IPS DF 4.7 (cell line): ENCODE measurements around the gene RCOR3.
"Not testable (repeated sequence)": the region's sequence is repeated elsewhere in the genome, so short reads cannot be mapped to it uniquely, and the experiment has no call there.

Source experiments
- DNase-seq: peaks from one replicate; pipeline ENCODE4 v3.0.0-alpha.2; 2013; ENCODE audit warnings: low spot score; ENCODE audit errors: extremely low read depth

RCOR3 gene

GRCh38 chr1:211339631-211340041, 80.5 kb downstream of the RCOR3 start:
- DNase-seq, result no peak

DNA sequence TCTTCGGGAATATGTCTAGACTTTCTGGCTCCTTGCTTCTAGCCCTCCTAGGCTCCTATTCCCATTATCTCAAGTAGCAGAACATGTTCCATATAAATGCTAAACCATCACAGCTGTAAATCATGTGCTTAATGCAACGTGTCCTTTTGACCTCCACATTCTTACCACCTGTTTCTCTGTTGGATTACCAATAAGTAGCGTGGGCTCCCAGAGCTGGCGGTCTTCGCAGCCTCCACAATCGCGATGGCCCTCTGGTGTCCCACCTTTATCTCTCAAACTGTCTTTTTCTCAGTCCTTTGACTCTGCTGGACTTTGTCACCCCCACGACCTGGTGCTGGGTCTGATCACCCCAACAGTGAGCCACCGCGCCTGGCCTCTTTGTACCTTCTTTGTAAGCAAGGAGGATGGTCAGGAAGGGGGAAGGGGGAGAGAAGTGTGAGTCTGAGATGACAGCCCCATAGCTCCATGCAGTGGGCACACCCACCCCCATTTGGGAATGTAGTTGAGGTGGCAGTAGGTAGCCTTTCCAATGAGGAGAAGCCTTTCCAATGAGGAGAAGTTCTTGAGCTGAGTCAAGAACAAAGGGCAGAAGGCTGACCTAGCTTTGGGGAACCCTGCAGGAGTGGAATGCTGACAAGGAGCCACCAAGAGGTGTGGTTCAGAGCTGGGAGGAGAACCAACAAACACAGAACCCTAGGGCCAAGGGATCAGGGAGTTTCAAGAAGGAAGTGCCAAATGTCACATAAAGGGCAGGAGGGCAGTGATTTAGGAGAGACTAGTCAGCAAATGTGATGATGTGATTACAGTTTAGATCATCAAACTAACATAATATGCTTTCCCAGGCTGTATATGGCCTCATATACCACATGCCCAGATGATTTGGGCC, 81.7 kb downstream of the RCOR3 start:
- no peak for DNase-seq

- DNase-seq, result no peak
These were observed 82.8 kb downstream of the RCOR3 start for GRCh38 chr1:211341999-211342398.

DNA sequence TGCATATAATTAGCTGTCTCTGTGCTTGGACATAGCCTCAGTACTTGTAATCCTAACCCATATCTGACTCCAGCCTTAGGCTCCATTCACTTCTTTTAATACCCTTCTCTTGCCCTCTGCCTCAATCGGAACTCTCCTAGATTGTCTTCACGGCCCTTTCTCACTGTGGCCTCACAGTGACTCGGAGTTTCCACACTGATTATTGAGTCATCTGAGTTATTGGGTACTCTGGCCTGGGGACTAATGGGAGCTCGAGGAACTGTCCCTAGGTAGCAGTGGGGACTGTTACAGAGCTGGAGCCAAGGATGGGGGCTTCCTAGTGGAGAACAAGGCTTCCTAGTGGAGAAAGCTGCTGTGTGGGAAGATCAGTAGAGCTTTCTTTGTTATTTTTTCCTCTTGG, 84.4 kb downstream of the RCOR3 start:
- no peak for DNase-seq

DNA sequence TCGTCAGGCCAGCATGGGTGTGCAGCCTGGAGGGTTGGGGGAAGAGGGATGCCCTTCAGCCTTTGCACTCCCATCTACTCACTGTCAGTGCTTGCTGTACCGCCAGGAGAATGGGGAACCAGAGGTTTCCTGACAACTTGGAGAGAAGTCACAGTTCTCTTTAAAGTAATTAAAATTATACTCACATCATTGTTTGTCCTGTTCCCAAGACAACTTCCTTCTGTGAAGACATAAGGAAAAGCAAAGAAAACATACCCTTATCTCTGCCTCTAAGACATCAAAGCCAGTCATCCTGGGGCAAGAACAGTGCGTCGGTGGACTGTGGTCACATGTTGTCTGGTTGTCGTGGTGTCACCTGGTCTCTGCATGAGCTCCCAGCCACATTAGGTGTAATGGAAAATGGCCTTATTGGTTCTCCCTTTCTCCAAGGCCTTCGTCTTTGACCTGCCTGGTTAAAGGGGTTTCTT, 85.0 kb downstream of the RCOR3 start:
- no peak for DNase-seq

DNA sequence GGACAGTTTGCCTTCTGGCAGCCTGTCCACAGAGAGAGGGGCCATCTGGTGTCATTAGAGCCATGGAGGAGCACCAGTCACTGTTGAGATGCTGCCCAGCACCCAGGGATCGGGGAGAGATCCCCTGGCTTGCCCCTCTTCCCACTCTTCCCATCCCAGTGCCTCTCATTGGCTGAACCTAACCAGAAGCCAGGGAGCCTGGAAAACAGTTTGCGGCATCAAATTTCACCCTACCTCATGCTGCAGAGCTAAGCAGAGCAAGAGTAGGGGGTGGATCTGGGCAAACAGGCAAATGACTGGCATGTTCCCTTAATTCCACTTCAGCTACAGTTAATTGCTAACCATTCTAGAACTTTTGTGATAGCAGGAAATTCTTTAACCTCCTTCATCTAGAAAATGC, 86.6 kb downstream of the RCOR3 start:
- no peak for DNase-seq

GRCh38 chr1:211347077-211347844, 88.1 kb downstream of the RCOR3 start:
- no peak for DNase-seq

GRCh38 chr1:211348547-211348946, 89.4 kb downstream of the RCOR3 start:
- DNase-seq, result no peak

DNA sequence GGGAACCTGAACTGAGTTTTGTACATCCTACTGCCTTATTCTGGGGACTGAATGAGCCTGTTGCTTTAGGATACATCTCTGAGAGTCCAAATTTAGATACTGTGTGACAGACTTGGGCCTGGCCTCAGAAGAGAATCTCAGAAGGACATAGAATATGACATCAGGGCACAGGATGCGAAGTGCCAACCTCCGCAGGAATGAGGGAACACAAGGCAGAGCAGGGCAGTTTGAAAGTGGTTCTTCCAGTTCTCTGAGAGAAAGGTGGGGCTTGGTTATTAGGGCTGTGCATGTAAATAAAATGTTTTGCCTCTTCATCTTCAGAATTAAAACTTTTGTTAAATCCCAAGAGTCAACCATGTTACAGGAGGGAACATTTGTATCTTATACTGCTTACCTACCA, 90.6 kb downstream of the RCOR3 start:
- DNase-seq, result no peak

DNA sequence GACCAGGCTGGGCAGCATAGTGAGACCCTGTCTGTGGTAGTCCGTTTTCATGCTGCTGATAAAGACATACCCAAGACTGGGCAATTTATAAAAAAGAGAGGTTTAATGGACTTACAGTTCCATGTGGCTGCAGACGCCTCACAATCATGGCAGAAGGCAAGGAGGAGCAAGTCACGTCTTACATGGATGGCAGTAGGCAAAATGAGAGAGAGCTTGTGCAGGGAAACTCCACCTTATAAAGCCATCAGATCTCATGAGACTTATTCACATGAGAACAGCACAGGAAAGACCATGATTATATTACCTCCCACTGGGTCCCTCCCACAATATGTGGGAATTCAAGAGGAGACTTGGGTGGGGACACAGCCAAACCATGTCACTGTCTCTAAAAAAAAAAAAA, 92.9 kb downstream of the RCOR3 start:
- DNase-seq, result not testable (repeated sequence)

DNA sequence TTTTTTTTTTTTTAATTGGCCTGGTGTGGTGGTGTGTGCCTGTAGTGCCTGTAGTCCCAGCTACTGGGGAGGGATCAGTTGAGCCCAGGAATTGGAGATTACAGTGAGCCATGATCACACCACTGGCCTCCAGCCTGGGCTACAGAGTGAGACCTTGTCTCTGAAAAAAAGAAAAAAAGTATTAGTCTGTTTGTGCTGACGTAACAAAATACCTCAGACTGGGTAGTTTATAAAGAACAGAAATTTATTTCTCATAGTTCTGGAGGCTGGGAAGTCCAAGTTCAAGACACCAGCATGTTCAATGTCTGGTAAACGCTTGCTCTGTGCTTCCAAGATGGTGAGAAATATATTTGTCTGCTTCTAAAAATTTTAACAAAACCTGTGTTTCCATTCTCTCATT, 93.3 kb downstream of the RCOR3 start:
- DNase-seq, result no peak

GRCh38 chr1:211352985-211353515, 93.9 kb downstream of the RCOR3 start:
- DNase-seq, result no peak

GRCh38 chr1:211353562-211354212, 94.5 kb downstream of the RCOR3 start:
- no peak for DNase-seq

DNA sequence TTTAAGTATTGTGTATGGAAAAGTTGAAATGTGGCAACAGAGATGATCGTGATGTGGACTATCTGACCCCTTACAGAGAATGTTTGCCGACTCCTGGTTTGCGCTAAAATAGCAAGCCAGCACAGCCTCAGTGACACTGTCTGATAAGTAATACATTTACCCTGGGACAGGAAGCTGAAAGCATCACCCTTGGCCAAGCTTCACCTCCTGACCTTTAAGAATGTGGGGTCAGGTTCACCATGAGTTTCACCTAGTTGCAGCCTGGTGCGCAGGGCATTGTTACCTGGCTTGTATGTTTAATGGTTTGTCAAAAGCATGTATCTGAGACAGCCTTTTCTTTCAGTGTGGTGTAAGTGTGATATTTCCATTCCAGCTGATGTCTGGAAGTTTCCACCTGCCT, 96.7 kb downstream of the RCOR3 start:
- DNase-seq, result no peak

- DNase-seq, result no peak
These were observed 97.7 kb downstream of the RCOR3 start for GRCh38 chr1:211356723-211357407.

GRCh38 chr1:211358685-211359084, 99.5 kb downstream of the RCOR3 start:
- DNase-seq, result no peak

GRCh38 chr1:211359876-211360275, 100.7 kb downstream of the RCOR3 start:
- no peak for DNase-seq

- no peak for DNase-seq
These were observed 102.0 kb downstream of the RCOR3 start for GRCh38 chr1:211361202-211361601.
